Measurements from ENCODE around the gene KLHL7.

DNA sequence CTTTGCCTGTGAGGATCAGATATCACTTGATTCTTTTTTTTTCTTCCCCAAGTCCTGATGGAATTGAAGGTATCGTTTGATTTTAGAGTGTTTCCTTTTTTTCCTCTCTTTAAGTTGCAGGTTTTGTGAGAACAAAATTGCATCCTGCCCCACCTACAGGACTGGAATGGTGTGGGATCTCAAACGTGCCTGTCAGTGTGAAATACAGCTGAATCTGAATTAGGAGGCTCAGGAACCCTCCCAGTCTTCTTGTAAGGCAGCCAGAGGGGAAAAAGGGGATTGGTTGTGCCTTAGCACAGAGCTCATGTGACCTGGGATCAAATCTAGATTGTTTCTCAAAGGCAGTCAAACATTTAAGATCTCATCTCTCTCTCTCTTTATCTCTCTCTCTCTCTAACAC lies 32.7 kb upstream of the KLHL7 start:
- no peak for TF ChIP-seq EP300 (IDR thresholded peaks at IDR 0.05; ENCODE audit: low read depth)
- TF ChIP-seq POLR2AphosphoS5 (IDR thresholded peaks at IDR 0.05), result no peak
